SK-N-MC (cell line): ENCODE measurements around the gene AKT1.
"Not testable (repeated sequence)": the region's sequence is repeated elsewhere in the genome, so short reads cannot be mapped to it uniquely, and the experiment has no call there.

ENCODE experiments used
- DNase-seq: peaks from one replicate; pipeline ENCODE4 v3.0.0-alpha.2; 2011; ENCODE audit warnings: low read depth, low spot score
- H3K27ac ChIP-seq: fragments of 200-600 bp; sonication (generic); 2 replicates; pipeline ENCODE4 v1.5.1; 2016; ENCODE audit warnings: mixed run types
- H3K36me3 ChIP-seq: fragments of 200-600 bp; sonication (generic); 2 replicates; pipeline ENCODE4 v1.6.1; 2017; ENCODE audit warnings: antibody characterized with exemption, low read length, mixed read lengths; ENCODE audit not compliant: insufficient read depth
- H3K4me3 ChIP-seq: fragments of 200-600 bp; sonication (generic); 2 replicates; pipeline ENCODE4 v1.5.1; 2016
- H3K9ac ChIP-seq: fragments of 200-600 bp; sonication (generic); 2 replicates; pipeline ENCODE4 v1.8.0; 2017; ENCODE audit warnings: mixed run types, mixed read lengths; ENCODE audit not compliant: insufficient read length
- H3K9me3 ChIP-seq: fragments of 200-600 bp; sonication (generic); 2 replicates; pipeline ENCODE4 v1.6.1; 2017; ENCODE audit warnings: low read depth, mild to moderate bottlenecking, antibody characterized with exemption, low read length, moderate library complexity, mixed read lengths
- EZH2 ChIP-seq: fragments of 200-600 bp; sonication (generic); IDR thresholded peaks from one replicate; pipeline ENCODE4 v1.6.1; 2017; ENCODE audit warnings: antibody characterized with exemption
- FOXP2 ChIP-seq: optimal IDR thresholded peaks from 2 replicates; pipeline ENCODE3; 2011; ENCODE audit warnings: mild to moderate bottlenecking, moderate library complexity; ENCODE audit not compliant: insufficient read depth; ENCODE audit errors: extremely low read length, control extremely low read depth
- POLR2AphosphoS5 ChIP-seq: IDR thresholded peaks from 2 replicates; pipeline ENCODE4 v1.6.1; 2012; ENCODE audit warnings: mild to moderate bottlenecking, low read depth, low read length, borderline replicate concordance

Gene AKT1

DNA sequence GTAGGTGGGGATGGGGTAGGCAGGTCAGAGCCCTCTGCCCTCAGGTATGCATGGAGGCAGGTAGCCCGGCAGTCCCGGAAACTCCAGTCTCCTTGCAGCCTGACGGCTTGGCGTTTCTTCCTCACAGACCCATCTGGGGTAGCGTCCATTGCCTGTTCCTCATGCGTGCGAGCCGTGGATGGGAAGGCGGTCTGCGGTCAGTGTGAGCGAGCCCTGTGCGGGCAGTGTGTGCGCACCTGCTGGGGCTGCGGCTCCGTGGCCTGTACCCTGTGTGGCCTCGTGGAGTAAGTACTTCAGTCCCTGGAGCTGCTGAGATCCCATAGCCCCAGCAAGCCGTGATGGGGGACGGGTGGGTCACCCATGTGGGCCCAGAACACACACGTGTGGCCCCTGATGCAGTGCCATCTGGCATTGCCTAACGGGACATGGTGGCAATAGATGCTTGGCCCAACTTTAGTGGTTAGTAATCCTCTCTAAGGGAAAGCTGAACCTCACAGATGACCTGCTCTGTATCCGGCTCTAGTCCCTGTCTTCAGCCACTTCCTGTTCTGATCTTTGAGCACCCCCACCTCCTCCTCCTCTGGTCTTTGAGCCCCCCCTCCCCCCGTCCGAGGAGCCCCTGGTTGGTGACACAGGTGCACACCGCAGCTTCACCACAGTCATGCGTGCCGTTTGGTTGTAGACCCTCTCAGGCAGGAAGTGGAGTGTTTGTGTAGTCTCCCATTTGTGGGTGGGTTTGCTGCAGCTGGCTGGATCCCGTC lies 38.9 kb downstream of the AKT1 start:
- TF ChIP-seq EZH2 = no peak
- TF ChIP-seq FOXP2 = no peak
- no peak for TF ChIP-seq POLR2AphosphoS5
- H3K4me3 ChIP-seq = no peak overlapping the region
- no peak overlapping the region for H3K9ac ChIP-seq
- H3K36me3 ChIP-seq = peaks cover 24% of the 10 kb centered on the region; the same call in 1 of the 2 replicates
- H3K9me3 ChIP-seq = no peaks in the 10 kb centered on the region
- no peak overlapping the region for H3K27ac ChIP-seq
- no peak for DNase-seq

DNA sequence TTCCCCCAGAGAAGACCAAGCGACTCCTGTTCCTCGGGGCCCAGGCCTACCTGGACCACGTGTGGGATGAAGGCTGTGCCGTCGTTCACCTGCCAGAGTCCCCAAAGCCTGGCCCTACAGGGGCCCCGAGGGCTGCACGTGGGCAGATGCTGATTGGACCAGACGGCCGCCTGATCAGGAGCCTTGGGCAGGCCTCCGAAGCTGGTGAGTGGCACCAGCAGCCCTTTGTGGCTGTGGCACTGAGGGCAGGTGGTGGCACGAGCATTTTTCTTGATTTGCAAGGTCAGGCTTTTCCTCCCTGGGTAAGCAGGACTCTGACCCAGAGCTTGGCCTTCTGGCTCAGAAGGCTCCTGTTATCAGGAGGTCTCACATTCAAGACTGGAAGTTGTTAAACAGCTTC lies 39.9 kb downstream of the AKT1 start:
- H3K9me3 ChIP-seq = no peaks in the 10 kb centered on the region
- H3K4me3 ChIP-seq = no peak overlapping the region
- peaks cover 24% of the 10 kb centered on the region; the same call in 1 of the 2 replicates for H3K36me3 ChIP-seq
- no peak overlapping the region for H3K27ac ChIP-seq
- TF ChIP-seq POLR2AphosphoS5 = no peak
- TF ChIP-seq FOXP2 = no peak
- TF ChIP-seq EZH2 = no peak
- no peak overlapping the region for H3K9ac ChIP-seq
- DNase-seq = no peak

- Histone ChIP-seq H3K9ac (peak overlapping the region; percentile 98), H3K36me3 (peaks cover 23% of the 10 kb centered on the region; the same call in 1 of the 2 replicates), H3K9me3 (no peaks in the 10 kb centered on the region), H3K4me3 (peak overlapping the region; percentile 92), H3K27ac (no peak overlapping the region)
- DNase-seq = no peak
- no peak for TF ChIP-seq FOXP2
Observed at GRCh38 chr14:104754213-104754851, 41.2 kb downstream of the AKT1 start.

GRCh38 chr14:104753528-104754212 lies 41.9 kb downstream of the AKT1 start:
- H3K27ac ChIP-seq = no peak overlapping the region; the same call in 1 of the 2 replicates

DNA sequence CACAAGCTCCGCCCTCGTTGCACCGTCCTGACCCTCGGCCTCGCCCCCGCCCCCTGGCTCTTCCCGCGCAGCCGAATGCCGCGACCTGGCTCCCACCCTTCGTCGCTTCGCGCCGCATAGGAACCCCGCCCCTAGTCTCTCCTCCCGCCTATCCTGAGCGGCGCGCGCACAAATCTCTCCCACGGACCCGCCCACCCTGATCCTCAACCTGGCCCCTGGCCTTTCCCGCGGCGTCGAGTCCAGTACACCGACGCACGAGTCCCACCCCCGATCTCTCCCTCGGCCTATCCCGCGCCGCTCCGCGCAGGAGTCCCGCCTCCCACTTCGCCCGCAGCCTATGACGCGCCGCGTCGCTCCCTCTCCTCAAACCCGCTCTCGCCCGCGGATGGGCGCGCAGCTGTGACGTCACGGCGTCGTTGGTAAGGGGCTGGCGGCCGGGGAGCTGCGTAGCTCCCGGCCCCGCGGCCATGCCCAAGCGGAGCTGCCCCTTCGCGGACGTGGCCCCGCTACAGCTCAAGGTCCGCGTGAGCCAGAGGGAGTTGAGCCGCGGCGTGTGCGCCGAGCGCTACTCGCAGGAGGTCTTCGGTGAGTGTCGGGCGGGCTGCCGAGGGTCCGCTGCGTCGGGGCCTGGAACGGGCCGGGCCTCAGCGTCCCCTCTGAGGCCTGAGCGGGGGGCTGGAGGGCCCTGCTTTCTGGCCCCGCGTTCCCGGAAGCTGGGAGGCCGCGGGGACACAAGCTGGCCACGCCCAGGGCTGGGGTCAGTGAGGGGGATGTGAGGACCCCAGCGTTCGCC lies 42.6 kb downstream of the AKT1 start, which contains the start of gene SIVA1:
Gene SIVA1, plus strand, starts transcription at position 413 of the 793 bp plus-strand sequence. Its CDS starts 55 bp downstream, at position 468.
- peak; percentile 86 for DNase-seq
- H3K27ac ChIP-seq = peak within 1 kb of the TSS; percentile 81

More at GRCh38 chr14:104753528-104754212, 41.9 kb downstream of the AKT1 start:
- H3K9ac ChIP-seq = peak overlapping the region; percentile 98
- TF ChIP-seq EZH2 (no peak), FOXP2 (no peak), POLR2AphosphoS5 (no peak)
- no peak for DNase-seq
- H3K9me3 ChIP-seq = no peaks in the 10 kb centered on the region
- peaks cover 16% of the 10 kb centered on the region; the same call in 1 of the 2 replicates for H3K36me3 ChIP-seq
- peak overlapping the region; percentile 92 for H3K4me3 ChIP-seq

DNA sequence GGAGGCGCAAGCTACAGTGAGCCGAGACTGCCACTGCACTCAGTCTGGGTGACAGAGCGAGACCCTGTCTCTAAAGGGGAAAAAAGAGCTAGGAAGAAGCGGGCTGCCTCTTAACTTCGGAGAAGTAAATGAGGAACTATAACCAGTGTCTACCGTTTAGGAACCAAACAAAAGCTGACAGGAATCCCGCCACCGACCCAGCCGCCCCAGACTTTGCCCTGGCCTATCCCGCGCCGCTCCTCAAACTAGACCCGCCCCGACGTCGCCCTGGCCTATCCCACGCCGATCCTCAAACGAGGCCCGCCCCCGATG lies 43.2 kb downstream of the AKT1 start:
- DNase-seq = no peak
- Histone ChIP-seq H3K4me3 (peak overlapping the region; percentile 92), H3K9me3 (no peaks in the 10 kb centered on the region), H3K9ac (peak overlapping the region; percentile 78), H3K27ac (peak overlapping the region; percentile 81), H3K36me3 (peaks cover 14% of the 10 kb centered on the region; the same call in 1 of the 2 replicates)
- TF ChIP-seq FOXP2 = no peak
- TF ChIP-seq POLR2AphosphoS5 = peak; percentile 66; the same call in 1 of the 2 replicates

More for the DNA sequence above, 42.6 kb downstream of the AKT1 start, which contains the start of gene SIVA1:
- Histone ChIP-seq H3K9me3 (no peaks in the 10 kb centered on the region), H3K9ac (peak within 1 kb of the TSS; percentile 98), H3K36me3 (peaks cover 16% of the 10 kb centered on the region; the same call in 1 of the 2 replicates), H3K4me3 (peak within 1 kb of the TSS; percentile 92)
- peak; percentile 91 for TF ChIP-seq POLR2AphosphoS5
- TF ChIP-seq FOXP2 = peak; percentile 77
- no peak for TF ChIP-seq EZH2

GRCh38 chr14:104751539-104752422 lies 43.8 kb downstream of the AKT1 start:
- DNase-seq = no peak
- TF ChIP-seq POLR2AphosphoS5 = no peak
- no peak for TF ChIP-seq EZH2
- no peak for TF ChIP-seq FOXP2
- Histone ChIP-seq H3K9ac (peak overlapping the region; percentile 78), H3K36me3 (peaks cover 8% of the 10 kb centered on the region; the same call in 1 of the 2 replicates), H3K4me3 (peak overlapping the region; percentile 92), H3K27ac (peak overlapping the region; percentile 81), H3K9me3 (no peaks in the 10 kb centered on the region)

GRCh38 chr14:104750753-104751057 lies 44.8 kb downstream of the AKT1 start:
- not testable (repeated sequence) for DNase-seq, H3K4me3 ChIP-seq, H3K27ac ChIP-seq, H3K36me3 ChIP-seq, H3K9me3 ChIP-seq, H3K9ac ChIP-seq
